HG02571 (cell line): ENCODE data around the gene NOX4.
"Not testable (repeated sequence)": the region's sequence is repeated elsewhere in the genome, so short reads cannot be mapped to it uniquely, and the experiment has no call there.

ENCODE experiments used
- ATAC-seq: cut with Tn5 transposase; IDR thresholded peaks from one replicate; pipeline ENCODE4 v1.9.1; 2021; ENCODE audit warnings: mild to moderate bottlenecking, moderate library complexity; ENCODE audit not compliant: unreplicated experiment

NOX4 gene

GRCh38 chr11:89387501-89387900 lies 103.7 kb downstream of the NOX4 start:
- ATAC-seq = not testable (repeated sequence)

- ATAC-seq = not testable (repeated sequence)
Measured at GRCh38 chr11:89382986-89383385, 108.2 kb downstream of the NOX4 start.

GRCh38 chr11:89381094-89381493 lies 110.1 kb downstream of the NOX4 start:
- ATAC-seq = no peak

DNA sequence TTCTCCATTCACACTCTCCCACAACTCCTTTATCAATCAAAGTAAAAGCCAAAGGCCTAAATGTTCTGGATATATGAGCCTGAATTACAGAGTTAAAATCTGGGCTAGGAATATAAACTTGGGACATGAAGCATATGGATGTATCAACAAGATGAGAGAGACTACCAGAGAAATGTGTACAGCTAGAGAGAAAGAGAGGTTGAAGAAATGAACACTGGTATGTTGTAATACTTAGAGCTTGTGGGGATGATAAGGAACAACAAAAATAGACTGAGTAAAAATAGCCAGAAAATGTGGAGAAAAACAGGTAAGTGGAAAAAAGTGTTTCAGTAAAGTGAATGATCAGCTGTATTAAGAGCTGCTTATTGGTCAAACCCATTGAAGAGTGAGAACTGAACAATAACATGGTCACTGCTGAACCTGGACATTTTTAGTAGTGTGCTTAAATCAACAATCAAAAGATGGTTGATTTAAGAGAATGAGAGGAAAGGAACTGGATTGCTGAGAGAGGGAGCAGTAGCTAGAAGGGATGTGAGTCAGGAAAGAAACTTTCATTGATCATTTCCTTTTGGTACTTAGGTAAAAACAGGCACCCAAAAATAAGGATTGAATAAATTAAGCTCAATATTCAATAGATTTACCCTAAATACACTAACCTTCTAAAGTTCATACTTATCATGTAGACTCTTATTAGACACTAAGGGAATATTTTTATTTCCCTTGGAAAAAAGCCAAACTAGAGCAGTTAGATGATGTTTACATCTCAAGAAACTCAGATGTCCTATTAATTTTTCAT lies 111.0 kb downstream of the NOX4 start:
- not testable (repeated sequence) for ATAC-seq

- not testable (repeated sequence) for ATAC-seq
Measured at GRCh38 chr11:89378986-89379385, 112.2 kb downstream of the NOX4 start.

DNA sequence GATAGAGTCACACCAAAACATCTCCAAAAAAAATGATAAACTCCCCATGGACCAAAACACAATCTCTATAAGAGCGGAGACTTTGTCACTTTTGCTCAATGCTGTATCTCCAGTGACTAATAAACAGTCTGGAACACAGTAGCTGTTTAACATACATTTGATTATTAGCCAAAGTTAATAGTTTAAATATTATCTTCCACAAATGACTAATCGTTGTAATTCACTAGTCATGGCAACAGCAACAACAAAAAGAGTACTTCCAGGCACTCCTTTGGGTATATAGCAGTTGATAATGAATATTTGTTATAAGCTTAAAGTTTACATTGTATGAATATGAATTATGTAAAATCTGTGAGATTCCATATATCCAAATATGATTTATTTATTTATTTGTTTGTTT lies 121.8 kb downstream of the NOX4 start:
- not testable (repeated sequence) for ATAC-seq

GRCh38 chr11:89364856-89365255 lies 126.3 kb downstream of the NOX4 start:
- ATAC-seq = not testable (repeated sequence)

DNA sequence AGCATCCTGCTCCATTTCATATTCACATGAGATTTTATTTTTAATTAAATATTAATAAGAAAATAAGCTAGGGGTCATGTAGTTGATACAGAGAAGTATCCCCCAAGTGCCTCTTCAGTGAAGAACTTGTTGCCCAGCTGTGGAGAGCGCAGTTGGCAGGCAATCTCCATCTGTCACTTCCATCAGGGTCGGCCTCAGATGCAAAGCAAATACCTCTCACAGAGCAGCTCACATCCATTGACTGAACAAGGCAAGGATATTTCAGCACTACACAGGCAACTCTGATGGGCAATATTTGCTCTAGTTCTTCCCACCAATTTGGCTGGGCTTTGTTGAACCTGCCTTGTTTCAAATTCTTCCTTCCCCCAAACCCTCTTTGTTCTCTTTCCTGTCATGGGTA lies 129.4 kb downstream of the NOX4 start:
- ATAC-seq = no peak

DNA sequence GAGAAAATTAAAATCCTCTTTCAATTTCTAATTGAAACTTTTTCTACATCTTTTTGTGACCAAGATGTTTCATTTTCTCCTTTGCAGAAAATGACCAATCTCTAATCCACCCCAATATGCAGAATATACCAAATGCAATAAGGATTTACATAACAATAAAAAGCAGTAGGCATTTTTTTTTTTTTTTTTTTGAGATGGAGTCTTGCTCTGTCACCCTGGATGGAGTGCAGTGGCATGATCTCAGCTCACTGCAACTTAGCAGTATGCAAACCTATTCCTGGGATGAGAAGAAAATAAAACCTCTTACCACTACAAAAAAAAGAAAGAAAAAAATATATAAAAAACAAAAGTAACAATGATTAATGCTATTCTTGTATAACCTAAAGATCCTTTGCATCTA lies 132.0 kb downstream of the NOX4 start:
- ATAC-seq = not testable (repeated sequence)

DNA sequence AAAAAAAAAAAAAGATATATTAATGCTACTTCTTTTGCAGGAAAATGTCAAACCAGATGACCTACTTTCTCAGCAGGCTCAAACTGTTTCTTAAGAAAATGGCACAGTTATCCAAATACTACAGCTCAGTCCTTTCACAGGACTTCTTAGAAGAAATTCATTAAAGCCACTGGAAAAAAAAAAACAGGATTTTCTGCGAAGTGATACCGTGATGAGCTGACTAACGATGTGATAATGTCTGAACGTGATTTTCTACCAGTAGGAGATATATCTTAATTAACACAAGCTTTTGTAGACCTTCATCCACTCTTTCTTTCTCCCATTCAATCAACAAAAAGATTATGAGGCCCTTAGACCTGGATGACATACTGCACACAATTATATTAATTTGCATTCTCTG lies 132.4 kb downstream of the NOX4 start:
- no peak for ATAC-seq

DNA sequence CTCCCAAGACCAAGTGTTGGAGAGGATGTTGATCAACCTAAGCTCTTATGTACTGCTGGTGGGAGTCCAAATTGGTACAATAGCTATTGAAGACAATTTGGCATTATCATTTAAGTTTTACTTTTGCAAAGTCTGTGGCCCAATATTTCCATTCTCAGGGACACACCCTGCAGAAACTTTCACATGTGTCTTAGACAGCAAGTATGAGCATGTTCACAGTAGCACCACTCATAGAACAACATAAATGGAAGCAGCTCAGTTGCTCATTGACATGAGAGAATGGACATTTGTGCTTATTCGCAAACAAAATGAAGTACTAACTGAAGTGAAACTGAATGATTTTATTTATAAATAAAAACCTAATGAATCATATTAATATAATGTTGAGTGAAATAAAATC lies 135.5 kb downstream of the NOX4 start:
- ATAC-seq = no peak

DNA sequence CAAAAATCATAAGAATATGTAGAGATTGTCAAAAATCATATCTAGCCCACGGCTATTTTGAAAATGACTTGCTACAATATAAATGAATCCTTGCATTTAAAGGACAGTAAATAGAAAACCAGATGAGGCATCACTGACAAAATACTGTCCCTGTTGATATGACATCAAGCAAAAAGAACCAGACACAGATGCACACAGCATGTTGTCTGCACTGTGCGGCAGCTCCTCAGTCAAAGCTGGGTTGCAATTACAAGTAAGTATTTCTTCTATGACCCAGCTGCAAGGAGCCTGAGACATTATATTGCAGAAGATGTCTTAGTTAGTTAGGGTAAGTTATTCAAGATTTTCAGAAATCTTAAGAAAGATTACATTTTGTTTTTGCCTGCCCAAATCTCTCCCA lies 136.7 kb downstream of the NOX4 start:
- not testable (repeated sequence) for ATAC-seq

DNA sequence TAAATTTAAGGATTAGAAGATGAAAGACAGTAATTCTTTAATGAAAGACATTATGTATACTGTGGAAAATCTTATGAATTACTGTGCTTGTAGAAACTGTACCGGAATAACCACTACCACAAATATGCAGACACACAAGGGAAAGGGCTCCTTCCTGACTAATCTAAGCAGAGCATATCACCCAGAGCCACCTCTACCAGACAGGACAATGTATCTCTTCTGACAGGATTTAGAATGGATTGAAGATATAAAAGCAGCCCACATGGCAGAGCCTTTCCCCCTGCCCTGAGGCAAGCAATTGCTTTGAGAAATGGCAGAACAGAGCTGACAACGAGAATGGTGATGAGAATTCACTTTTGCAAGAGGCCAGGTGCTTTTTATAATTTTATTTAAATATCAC lies 144.1 kb downstream of the NOX4 start:
- no peak for ATAC-seq

- no peak for ATAC-seq
Measured at GRCh38 chr11:89346601-89347000, 144.6 kb downstream of the NOX4 start.

- ATAC-seq = not testable (repeated sequence)
Measured at GRCh38 chr11:89342880-89343572, 148.1 kb downstream of the NOX4 start.

DNA sequence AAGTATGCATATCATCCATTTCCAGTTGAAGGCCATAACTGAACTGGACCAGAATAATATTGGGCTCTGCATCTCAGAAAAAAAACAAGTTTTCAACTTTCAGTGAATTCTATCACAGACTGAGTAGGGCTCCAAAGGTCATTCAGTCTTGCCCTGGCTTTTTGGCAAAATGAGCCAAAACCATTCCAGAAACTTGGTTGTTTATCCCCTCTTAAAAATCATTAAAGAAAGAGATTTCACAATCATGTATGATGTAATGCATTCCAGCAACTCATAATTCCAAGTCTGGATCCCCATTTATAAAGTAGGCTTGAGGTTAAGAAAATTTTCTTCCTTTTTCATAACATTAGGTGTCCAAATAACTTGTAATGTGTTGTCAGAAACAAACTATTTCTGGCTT lies 150.7 kb downstream of the NOX4 start:
- not testable (repeated sequence) for ATAC-seq

DNA sequence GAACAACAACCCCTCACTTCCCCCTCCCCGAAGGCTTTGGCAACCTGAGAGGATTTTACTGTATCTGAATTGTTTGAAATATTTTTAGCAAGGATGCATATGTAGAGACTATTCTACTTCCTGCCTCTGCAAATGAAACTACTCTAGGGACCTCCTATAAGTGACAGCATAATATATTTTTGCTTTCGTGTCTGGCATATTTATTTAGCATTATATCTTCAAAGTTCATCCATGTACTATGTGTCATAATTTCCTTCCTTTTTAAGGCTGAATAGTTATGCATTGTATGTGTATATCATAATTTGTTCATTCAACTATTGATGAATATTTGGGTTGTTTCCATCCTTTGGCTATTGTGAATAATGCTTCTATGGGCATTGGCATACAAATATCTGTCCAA lies 153.1 kb downstream of the NOX4 start:
- ATAC-seq = not testable (repeated sequence)

DNA sequence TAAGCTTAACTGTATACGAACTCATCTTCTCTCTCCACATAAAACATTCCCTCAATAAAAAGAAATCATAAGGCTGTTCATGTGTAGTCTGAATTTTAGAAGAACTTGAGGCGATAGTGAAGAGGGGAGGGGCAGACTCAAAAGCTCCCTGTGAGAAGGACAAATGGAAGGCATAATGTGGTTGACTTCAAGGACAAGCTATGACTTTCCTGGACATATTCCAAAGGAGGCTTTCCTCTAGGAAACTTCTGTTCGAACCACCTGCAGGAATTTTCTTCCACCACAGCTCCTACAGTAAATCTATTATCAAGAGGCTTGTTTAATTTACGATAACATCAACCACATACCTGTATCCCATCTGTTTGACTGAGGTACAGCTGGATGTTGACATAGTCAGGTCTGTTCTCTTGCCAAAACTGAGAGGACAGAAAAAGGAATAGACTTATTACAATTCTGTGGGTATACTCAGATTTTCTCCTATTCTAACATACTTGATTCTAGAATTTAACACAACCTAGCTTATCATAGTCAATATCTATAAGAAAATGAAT lies 154.0 kb downstream of the NOX4 start:
- ATAC-seq = not testable (repeated sequence)

- ATAC-seq = not testable (repeated sequence)
Measured at GRCh38 chr11:89333704-89334103, 157.5 kb downstream of the NOX4 start.

DNA sequence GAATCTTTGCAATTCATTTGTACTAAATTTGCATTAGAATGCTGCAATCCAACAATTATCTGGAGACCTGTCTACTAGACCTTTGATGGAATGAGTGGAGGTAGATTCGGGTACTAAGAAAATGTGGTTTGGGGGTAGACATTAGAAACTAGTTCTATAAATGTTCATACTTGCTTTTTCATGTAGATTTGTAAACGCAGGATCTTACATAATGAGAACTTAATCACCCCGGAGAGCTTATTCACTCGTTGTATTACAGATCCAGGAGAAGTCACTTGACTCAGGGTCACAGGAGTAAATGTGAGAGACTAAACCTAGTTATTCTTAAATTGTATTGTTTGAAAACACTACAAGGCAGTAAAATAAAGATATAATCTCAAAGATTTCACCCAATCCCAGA lies 159.2 kb downstream of the NOX4 start:
- not testable (repeated sequence) for ATAC-seq

DNA sequence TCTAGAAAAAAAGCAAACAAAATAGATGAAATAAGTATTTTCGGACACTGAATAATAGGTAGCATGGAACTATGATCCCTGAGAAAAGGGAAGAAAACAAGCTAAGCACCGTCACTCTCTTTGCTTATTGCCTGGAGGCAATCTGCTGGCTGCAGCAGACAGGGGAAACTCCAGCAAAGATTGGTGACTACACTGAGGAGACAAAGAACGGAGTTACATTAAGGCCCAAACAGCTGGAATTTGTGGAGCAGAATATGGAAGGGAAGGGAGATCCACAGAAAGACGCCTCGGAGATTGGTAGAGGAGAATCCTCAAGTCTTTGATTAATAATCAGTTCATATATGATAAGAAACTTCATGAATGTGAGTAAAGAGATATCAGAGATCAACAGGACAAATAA lies 163.3 kb downstream of the NOX4 start:
- no peak for ATAC-seq

GRCh38 chr11:89321401-89321800 lies 169.8 kb downstream of the NOX4 start:
- no peak for ATAC-seq
